C4-2B (cell line): Measurements from ENCODE around the gene TMPRSS9.

Experiments used
- ZFX ChIP-seq: fragments of 450-650 bp; IDR thresholded peaks from 2 replicates; pipeline ENCODE4 v1.6.1; 2017
- TF ChIP-seq, protein P1 (sequence below): fragments of 450-650 bp; conservative IDR thresholded peaks from 2 replicates; pipeline ENCODE4 v1.5.1; 2017; ENCODE audit warnings: mild to moderate bottlenecking

DNA sequence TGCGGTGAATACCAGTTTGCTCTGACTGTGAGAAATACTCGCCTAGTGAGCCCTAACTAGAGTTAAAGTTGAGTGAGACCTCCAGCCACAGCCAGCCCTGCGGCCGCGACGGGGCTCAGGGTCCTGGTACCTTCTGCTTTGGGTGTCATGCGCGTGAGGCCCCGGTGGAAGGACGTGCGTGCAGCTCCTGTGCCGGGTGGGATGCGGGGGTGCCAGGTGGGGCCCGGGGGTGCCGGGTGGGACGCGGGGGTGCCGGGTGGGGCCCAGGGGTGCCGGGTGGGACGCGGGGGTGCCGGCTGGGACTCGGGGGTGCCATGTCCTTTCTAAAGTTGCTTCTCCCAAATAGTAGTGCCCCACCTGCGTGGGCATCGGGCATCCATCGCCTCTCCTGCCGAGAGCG, 8.5 kb upstream of the TMPRSS9 start:
- TF ChIP-seq, protein P1, sequence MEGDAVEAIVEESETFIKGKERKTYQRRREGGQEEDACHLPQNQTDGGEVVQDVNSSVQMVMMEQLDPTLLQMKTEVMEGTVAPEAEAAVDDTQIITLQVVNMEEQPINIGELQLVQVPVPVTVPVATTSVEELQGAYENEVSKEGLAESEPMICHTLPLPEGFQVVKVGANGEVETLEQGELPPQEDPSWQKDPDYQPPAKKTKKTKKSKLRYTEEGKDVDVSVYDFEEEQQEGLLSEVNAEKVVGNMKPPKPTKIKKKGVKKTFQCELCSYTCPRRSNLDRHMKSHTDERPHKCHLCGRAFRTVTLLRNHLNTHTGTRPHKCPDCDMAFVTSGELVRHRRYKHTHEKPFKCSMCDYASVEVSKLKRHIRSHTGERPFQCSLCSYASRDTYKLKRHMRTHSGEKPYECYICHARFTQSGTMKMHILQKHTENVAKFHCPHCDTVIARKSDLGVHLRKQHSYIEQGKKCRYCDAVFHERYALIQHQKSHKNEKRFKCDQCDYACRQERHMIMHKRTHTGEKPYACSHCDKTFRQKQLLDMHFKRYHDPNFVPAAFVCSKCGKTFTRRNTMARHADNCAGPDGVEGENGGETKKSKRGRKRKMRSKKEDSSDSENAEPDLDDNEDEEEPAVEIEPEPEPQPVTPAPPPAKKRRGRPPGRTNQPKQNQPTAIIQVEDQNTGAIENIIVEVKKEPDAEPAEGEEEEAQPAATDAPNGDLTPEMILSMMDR = no peak
- no peak for TF ChIP-seq ZFX
